CD4-positive, alpha-beta T cell (primary cell): Measurements from ENCODE around the gene DUOXA2. TPM values are rescaled to one million over a fixed set of nuclear protein-coding genes. Genes with fewer than 3 reads are reported as not detected.
"Not testable (repeated sequence)": the region's sequence is repeated elsewhere in the genome, so short reads cannot be mapped to it uniquely, and the experiment has no call there.

ENCODE experiments used
- ATAC-seq: fragments of 200-7000 bp; cut with Tn5 transposase; one replicate; pipeline ENCODE4 v1.10.0; 2022; ENCODE audit warnings: mild to moderate bottlenecking; ENCODE audit not compliant: poor library complexity
- CTCF ChIA-PET: fragments of 350-600 bp; sonication (Branson Sonifier 250); formaldehyde crosslinking; loops from one replicate; lab custom pipeline; 2021; ENCODE audit warnings: antibody characterized with exemption, inconsistent platforms; lab: Charles Lee
- POLR2A ChIA-PET: fragments of 350-600 bp; sonication (Branson Sonifier 250); formaldehyde crosslinking; loops from one replicate; lab custom pipeline; 2021; ENCODE audit warnings: antibody characterized with exemption, inconsistent platforms; lab: Charles Lee
- DNase-seq, 14 experiments: peaks; one replicate each; pipeline ENCODE4 v3.0.0-alpha.2; 2013 to 2020; ENCODE audit warnings: mixed read lengths in 2 of 14
- H3K27ac ChIP-seq, 2 donors: one replicate each; pipeline versions ENCODE4 v1.5.1 to v1.7.0; 2013; ENCODE audit warnings: low read length in 2 of 2, low read depth in 1 of 2, mild to moderate bottlenecking in 1 of 2
- H3K27me3 ChIP-seq, 2 experiments: 1 replicate in 1 of 2; 2 replicates in 1 of 2; pipeline versions ENCODE4 v1.6.1 to v1.7.0; 2013; ENCODE audit warnings: low read length in 2 of 2, control low read depth in 1 of 2, mild to moderate bottlenecking in 1 of 2, moderate library complexity in 1 of 2; ENCODE audit not compliant: insufficient read depth in 2 of 2, control insufficient read depth in 1 of 2
- H3K36me3 ChIP-seq: one replicate; pipeline ENCODE4 v1.6.1; 2013; ENCODE audit warnings: low read length, control low read depth; ENCODE audit not compliant: insufficient read depth
- H3K4me1 ChIP-seq: one replicate; pipeline ENCODE4 v1.6.1; 2013; ENCODE audit warnings: low read length, control low read depth; ENCODE audit not compliant: insufficient read depth
- H3K4me3 ChIP-seq: one replicate; pipeline ENCODE4 v1.5.1; 2013; ENCODE audit warnings: mild to moderate bottlenecking, low read length, moderate library complexity
- H3K9me3 ChIP-seq, 2 experiments: 1 replicate in 1 of 2; 2 replicates in 1 of 2; pipeline versions ENCODE4 v1.6.1 to v1.7.0; 2013; ENCODE audit warnings: low read length in 2 of 2, mild to moderate bottlenecking in 2 of 2, control low read depth in 1 of 2, moderate library complexity in 1 of 2; ENCODE audit not compliant: control insufficient read depth in 1 of 2, insufficient read depth in 1 of 2
- H3K27ac Mint-ChIP-seq: one replicate; pipeline ENCODE4 v1.8.0; 2020; ENCODE audit warnings: mixed read lengths
- H3K27me3 Mint-ChIP-seq: one replicate; pipeline ENCODE4 v1.8.0; 2021; ENCODE audit warnings: mixed read lengths
- H3K36me3 Mint-ChIP-seq: one replicate; pipeline ENCODE4 v1.8.0; 2021; ENCODE audit warnings: low read depth, mixed read lengths
- H3K4me1 Mint-ChIP-seq: one replicate; pipeline ENCODE4 v1.8.0; 2021; ENCODE audit warnings: low read depth, mixed read lengths
- H3K4me3 Mint-ChIP-seq: one replicate; pipeline ENCODE4 v1.8.0; 2020; ENCODE audit warnings: mild to moderate bottlenecking, mixed read lengths
- H3K9me3 Mint-ChIP-seq: one replicate; pipeline ENCODE4 v1.8.0; 2020; ENCODE audit warnings: mixed read lengths
- CTCF ChIP-seq: fragments of 200-600 bp; IDR thresholded peaks from one replicate; pipeline ENCODE4 v1.8.0; 2022; ENCODE audit warnings: antibody characterized with exemption, mild to moderate bottlenecking
- intact Hi-C, 2 experiments: fragments of 100-400 bp; cut with DNase I in 1 of 2; cut with micrococcal nuclease in 1 of 2; formaldehyde crosslinking; loops; one replicate each; pipeline versions ENCODE4 v1.15.1 to v1.9.0; 2023 to 2025; cut with DNase I, micrococcal nuclease
- total RNA-seq, 174 experiments: library from RNA in 2 of 174; stranded (reverse) in 2 of 174; gene quantifications; one replicate each; pipeline ENCODE4 v1.2.3 and lab custom pipeline; 2021 to 2026

Gene DUOXA2
- total RNA-seq, 2 experiments from 2014 or later = not detected

GRCh38 chr15:45134682-45135604 lies 20.8 kb downstream of the DUOXA2 start:
- peaks cover 20% of the 10 kb centered on the region for H3K4me1 ChIP-seq
- H3K4me3 ChIP-seq = peak overlapping the region; percentile 31
- Mint-ChIP-seq H3K27ac (no peak overlapping the region), H3K4me1 (peaks cover 16% of the 10 kb centered on the region), H3K36me3 (no peaks in the 10 kb centered on the region), H3K4me3 (peak overlapping the region; percentile 78), H3K27me3 (peaks cover 65% of the 10 kb centered on the region), H3K9me3 (no peaks in the 10 kb centered on the region)
- DNase-seq (peak in 6 of 14 experiments; percentile 16 to 55 (median 34)), ATAC-seq (peak; percentile 71)
- no peaks in the 10 kb centered on the region for H3K9me3 ChIP-seq
- H3K36me3 ChIP-seq = no peaks in the 10 kb centered on the region
- H3K27ac ChIP-seq = no peak overlapping the region
- intact Hi-C loops = no loop called here
- TF ChIP-seq CTCF = no peak
- ChIA-PET POLR2A (interaction anchor here (1.5 kb wide), 1 partner anchor 29 kb away, joined by 4 read pairs; no protein-coding TSS in a partner anchor), CTCF (interaction anchor here (1.1 to 2.9 kb wide), 2 partner anchors 9 to 17 kb away, joined by 3 to 9 read pairs; no protein-coding TSS in a partner anchor)
- H3K27me3 ChIP-seq = peaks cover 39 to 41% of the 10 kb centered on the region in 2 experiments

- H3K27ac Mint-ChIP-seq, H3K9me3 Mint-ChIP-seq, H3K27ac ChIP-seq, DNase-seq, H3K36me3 ChIP-seq, H3K36me3 Mint-ChIP-seq, H3K4me3 ChIP-seq, intact Hi-C loops, H3K9me3 ChIP-seq, POLR2A ChIA-PET: not testable (repeated sequence)
- peaks cover 16% of the 10 kb centered on the region for H3K4me1 Mint-ChIP-seq
- CTCF ChIA-PET = interaction anchor here (1.1 to 2.9 kb wide), 2 partner anchors 10 to 18 kb away, joined by 3 to 9 read pairs; no protein-coding TSS in a partner anchor
- H3K27me3 Mint-ChIP-seq = peaks cover 57% of the 10 kb centered on the region
- H3K4me3 Mint-ChIP-seq = peak overlapping the region; percentile 48
- ATAC-seq = peak; percentile 17
- H3K27me3 ChIP-seq = peaks cover 32 to 36% of the 10 kb centered on the region in 2 experiments
- H3K4me1 ChIP-seq = peaks cover 18% of the 10 kb centered on the region
These were observed 21.7 kb downstream of the DUOXA2 start for GRCh38 chr15:45135705-45136377.

- Mint-ChIP-seq H3K27ac (no peak overlapping the region), H3K36me3 (no peaks in the 10 kb centered on the region), H3K4me1 (peaks cover 16% of the 10 kb centered on the region), H3K27me3 (peaks cover 52% of the 10 kb centered on the region), H3K9me3 (no peaks in the 10 kb centered on the region), H3K4me3 (peak overlapping the region; percentile 68)
- DNase-seq = peak in 4 of 14 experiments; percentile 9 to 46 (median 39)
- POLR2A ChIA-PET = no interaction called here
- Histone ChIP-seq H3K27me3 (peaks cover 32 to 36% of the 10 kb centered on the region in 2 experiments), H3K27ac (no peak overlapping the region), H3K4me3 (no peak overlapping the region), H3K36me3 (no peaks in the 10 kb centered on the region), H3K4me1 (peaks cover 18% of the 10 kb centered on the region), H3K9me3 (no peaks in the 10 kb centered on the region)
- CTCF ChIA-PET = interaction anchor here (2.0 kb wide), 1 partner anchor 18 kb away, joined by 11 read pairs; no protein-coding TSS in a partner anchor
- intact Hi-C loops = no loop called here
- peak; percentile 33 for TF ChIP-seq CTCF
- peak; percentile 43 for ATAC-seq
These were observed 22.2 kb downstream of the DUOXA2 start for GRCh38 chr15:45136378-45136764.
